Measurements from ENCODE around the gene AFF3.

AFF3 gene

GRCh38 chr2:99793022-99793421 is 349.4 kb downstream of the AFF3 start:
- no peaks in the 10 kb centered on the region for H3K4me1 ChIP-seq (ENCODE audit: control insufficient read depth, insufficient read depth, low read length)
- H3K4me3 ChIP-seq (ENCODE audit: insufficient read depth, low read depth, low read length): no peak overlapping the region
- no peaks in the 10 kb centered on the region for H3K27me3 ChIP-seq (ENCODE audit: control insufficient read depth, insufficient read depth, low read length, poor library complexity, severe bottlenecking)
- peaks cover 2% of the 10 kb centered on the region for H3K9me3 ChIP-seq (ENCODE audit: control insufficient read depth, low read length)
- 94 to 95% methylated on average over 8 of the region's 8 CpGs for WGBS, 2 experiments
- peaks cover 2% of the 10 kb centered on the region for H3K36me3 ChIP-seq (ENCODE audit: control insufficient read depth, insufficient read depth, low read length)
- H3K27ac ChIP-seq (ENCODE audit: insufficient read depth, low read depth, low read length, poor library complexity, severe bottlenecking): no peak overlapping the region

GRCh38 chr2:99789849-99790248 is 352.5 kb downstream of the AFF3 start:
- no peak overlapping the region for H3K27ac ChIP-seq (ENCODE audit: insufficient read depth, low read depth, low read length, poor library complexity, severe bottlenecking)
- H3K9me3 ChIP-seq (ENCODE audit: control insufficient read depth, low read length): no peaks in the 10 kb centered on the region
- 80 to 91% methylated on average over 1 of the region's 1 CpG for WGBS, 2 experiments

GRCh38 chr2:99787769-99788382 is 354.5 kb downstream of the AFF3 start:
- Histone ChIP-seq H3K27ac (ENCODE audit: insufficient read depth, low read depth, low read length, poor library complexity, severe bottlenecking) (no peak overlapping the region), H3K9me3 (ENCODE audit: control insufficient read depth, low read length) (no peaks in the 10 kb centered on the region), H3K4me3 (ENCODE audit: insufficient read depth, low read depth, low read length) (no peak overlapping the region), H3K36me3 (ENCODE audit: control insufficient read depth, insufficient read depth, low read length) (no peaks in the 10 kb centered on the region), H3K4me1 (ENCODE audit: control insufficient read depth, insufficient read depth, low read length) (no peaks in the 10 kb centered on the region), H3K27me3 (ENCODE audit: control insufficient read depth, insufficient read depth, low read length, poor library complexity, severe bottlenecking) (no peaks in the 10 kb centered on the region)
- 96 to 97% methylated on average over 4 to 5 of the region's 5 CpGs for WGBS, 2 experiments

More at GRCh38 chr2:99789849-99790248, 352.5 kb downstream of the AFF3 start:
- Histone ChIP-seq H3K4me3 (ENCODE audit: insufficient read depth, low read depth, low read length) (no peak overlapping the region), H3K36me3 (ENCODE audit: control insufficient read depth, insufficient read depth, low read length) (no peaks in the 10 kb centered on the region), H3K27me3 (ENCODE audit: control insufficient read depth, insufficient read depth, low read length, poor library complexity, severe bottlenecking) (no peaks in the 10 kb centered on the region), H3K4me1 (ENCODE audit: control insufficient read depth, insufficient read depth, low read length) (no peaks in the 10 kb centered on the region)

GRCh38 chr2:99786636-99787390 is 355.6 kb downstream of the AFF3 start:
- Histone ChIP-seq H3K4me3 (ENCODE audit: insufficient read depth, low read depth, low read length) (no peak overlapping the region), H3K4me1 (ENCODE audit: control insufficient read depth, insufficient read depth, low read length) (no peaks in the 10 kb centered on the region), H3K27me3 (ENCODE audit: control insufficient read depth, insufficient read depth, low read length, poor library complexity, severe bottlenecking) (no peaks in the 10 kb centered on the region), H3K9me3 (ENCODE audit: control insufficient read depth, low read length) (no peaks in the 10 kb centered on the region), H3K36me3 (ENCODE audit: control insufficient read depth, insufficient read depth, low read length) (no peaks in the 10 kb centered on the region), H3K27ac (ENCODE audit: insufficient read depth, low read depth, low read length, poor library complexity, severe bottlenecking) (no peak overlapping the region)
- 93 to 94% methylated on average over 12 of the region's 14 CpGs for whole genome bisulfite sequencing, 2 experiments

- H3K36me3 ChIP-seq (ENCODE audit: control insufficient read depth, insufficient read depth, low read length): no peaks in the 10 kb centered on the region
- no peaks in the 10 kb centered on the region for H3K4me1 ChIP-seq (ENCODE audit: control insufficient read depth, insufficient read depth, low read length)
- no peaks in the 10 kb centered on the region for H3K27me3 ChIP-seq (ENCODE audit: control insufficient read depth, insufficient read depth, low read length, poor library complexity, severe bottlenecking)
- 90 to 93% methylated on average over 8 of the region's 8 CpGs for WGBS, 2 experiments
- no peak overlapping the region for H3K4me3 ChIP-seq (ENCODE audit: insufficient read depth, low read depth, low read length)
- H3K27ac ChIP-seq (ENCODE audit: insufficient read depth, low read depth, low read length, poor library complexity, severe bottlenecking): no peak overlapping the region
- no peaks in the 10 kb centered on the region for H3K9me3 ChIP-seq (ENCODE audit: control insufficient read depth, low read length)
Measured at GRCh38 chr2:99784946-99785345, 357.4 kb downstream of the AFF3 start.

GRCh38 chr2:99784282-99784681 is 358.1 kb downstream of the AFF3 start:
- WGBS, 2 experiments: 95 to 96% methylated on average over 8 of the region's 8 CpGs
- no peaks in the 10 kb centered on the region for H3K9me3 ChIP-seq (ENCODE audit: control insufficient read depth, low read length)

GRCh38 chr2:99780276-99780675 is 362.1 kb downstream of the AFF3 start:
- WGBS, 2 experiments: 92 to 94% methylated on average over 5 of the region's 5 CpGs
- no peak overlapping the region for H3K27ac ChIP-seq (ENCODE audit: insufficient read depth, low read depth, low read length, poor library complexity, severe bottlenecking)
- no peaks in the 10 kb centered on the region for H3K9me3 ChIP-seq (ENCODE audit: control insufficient read depth, low read length)
- no peak overlapping the region for H3K4me3 ChIP-seq (ENCODE audit: insufficient read depth, low read depth, low read length)
- H3K4me1 ChIP-seq (ENCODE audit: control insufficient read depth, insufficient read depth, low read length): no peaks in the 10 kb centered on the region
- H3K36me3 ChIP-seq (ENCODE audit: control insufficient read depth, insufficient read depth, low read length): no peaks in the 10 kb centered on the region
- H3K27me3 ChIP-seq (ENCODE audit: control insufficient read depth, insufficient read depth, low read length, poor library complexity, severe bottlenecking): no peaks in the 10 kb centered on the region

More at GRCh38 chr2:99784282-99784681, 358.1 kb downstream of the AFF3 start:
- Histone ChIP-seq H3K4me1 (ENCODE audit: control insufficient read depth, insufficient read depth, low read length) (no peaks in the 10 kb centered on the region), H3K36me3 (ENCODE audit: control insufficient read depth, insufficient read depth, low read length) (no peaks in the 10 kb centered on the region), H3K27ac (ENCODE audit: insufficient read depth, low read depth, low read length, poor library complexity, severe bottlenecking) (no peak overlapping the region), H3K27me3 (ENCODE audit: control insufficient read depth, insufficient read depth, low read length, poor library complexity, severe bottlenecking) (no peaks in the 10 kb centered on the region), H3K4me3 (ENCODE audit: insufficient read depth, low read depth, low read length) (no peak overlapping the region)

- Histone ChIP-seq H3K27ac (ENCODE audit: insufficient read depth, low read depth, low read length, poor library complexity, severe bottlenecking) (no peak overlapping the region), H3K4me3 (ENCODE audit: insufficient read depth, low read depth, low read length) (no peak overlapping the region), H3K36me3 (ENCODE audit: control insufficient read depth, insufficient read depth, low read length) (no peaks in the 10 kb centered on the region), H3K4me1 (ENCODE audit: control insufficient read depth, insufficient read depth, low read length) (no peaks in the 10 kb centered on the region), H3K27me3 (ENCODE audit: control insufficient read depth, insufficient read depth, low read length, poor library complexity, severe bottlenecking) (no peaks in the 10 kb centered on the region), H3K9me3 (ENCODE audit: control insufficient read depth, low read length) (no peaks in the 10 kb centered on the region)
- WGBS, 2 experiments: 95 to 98% methylated on average over 4 of the region's 4 CpGs
Measured at GRCh38 chr2:99779276-99779675, 363.1 kb downstream of the AFF3 start.

- Histone ChIP-seq H3K27me3 (ENCODE audit: control insufficient read depth, insufficient read depth, low read length, poor library complexity, severe bottlenecking) (no peaks in the 10 kb centered on the region), H3K36me3 (ENCODE audit: control insufficient read depth, insufficient read depth, low read length) (no peaks in the 10 kb centered on the region), H3K4me1 (ENCODE audit: control insufficient read depth, insufficient read depth, low read length) (no peaks in the 10 kb centered on the region), H3K9me3 (ENCODE audit: control insufficient read depth, low read length) (no peaks in the 10 kb centered on the region), H3K27ac (ENCODE audit: insufficient read depth, low read depth, low read length, poor library complexity, severe bottlenecking) (no peak overlapping the region), H3K4me3 (ENCODE audit: insufficient read depth, low read depth, low read length) (no peak overlapping the region)
- 93 to 96% methylated on average over 6 of the region's 6 CpGs for WGBS, 2 experiments
Measured at GRCh38 chr2:99777656-99778290, 364.6 kb downstream of the AFF3 start.

GRCh38 chr2:99776906-99777646 is 365.3 kb downstream of the AFF3 start:
- H3K4me1 ChIP-seq (ENCODE audit: control insufficient read depth, insufficient read depth, low read length): no peaks in the 10 kb centered on the region
- H3K9me3 ChIP-seq (ENCODE audit: control insufficient read depth, low read length): no peaks in the 10 kb centered on the region
- 88 to 90% methylated on average over 8 of the region's 8 CpGs for WGBS, 2 experiments
- no peaks in the 10 kb centered on the region for H3K27me3 ChIP-seq (ENCODE audit: control insufficient read depth, insufficient read depth, low read length, poor library complexity, severe bottlenecking)
- no peak overlapping the region for H3K4me3 ChIP-seq (ENCODE audit: insufficient read depth, low read depth, low read length)
- no peaks in the 10 kb centered on the region for H3K36me3 ChIP-seq (ENCODE audit: control insufficient read depth, insufficient read depth, low read length)
- H3K27ac ChIP-seq (ENCODE audit: insufficient read depth, low read depth, low read length, poor library complexity, severe bottlenecking): no peak overlapping the region
